ENCODE data around the gene SYNE3. TPM values are rescaled to one million over a fixed set of nuclear protein-coding genes. Genes with fewer than 3 reads are reported as not detected.

Gene SYNE3
- total RNA-seq, 5 donors from 2014 or later (not counting 1 experiment from before 2014, with no cell fraction given): 55.6 to 92.3 (median 77.8) TPM

DNA sequence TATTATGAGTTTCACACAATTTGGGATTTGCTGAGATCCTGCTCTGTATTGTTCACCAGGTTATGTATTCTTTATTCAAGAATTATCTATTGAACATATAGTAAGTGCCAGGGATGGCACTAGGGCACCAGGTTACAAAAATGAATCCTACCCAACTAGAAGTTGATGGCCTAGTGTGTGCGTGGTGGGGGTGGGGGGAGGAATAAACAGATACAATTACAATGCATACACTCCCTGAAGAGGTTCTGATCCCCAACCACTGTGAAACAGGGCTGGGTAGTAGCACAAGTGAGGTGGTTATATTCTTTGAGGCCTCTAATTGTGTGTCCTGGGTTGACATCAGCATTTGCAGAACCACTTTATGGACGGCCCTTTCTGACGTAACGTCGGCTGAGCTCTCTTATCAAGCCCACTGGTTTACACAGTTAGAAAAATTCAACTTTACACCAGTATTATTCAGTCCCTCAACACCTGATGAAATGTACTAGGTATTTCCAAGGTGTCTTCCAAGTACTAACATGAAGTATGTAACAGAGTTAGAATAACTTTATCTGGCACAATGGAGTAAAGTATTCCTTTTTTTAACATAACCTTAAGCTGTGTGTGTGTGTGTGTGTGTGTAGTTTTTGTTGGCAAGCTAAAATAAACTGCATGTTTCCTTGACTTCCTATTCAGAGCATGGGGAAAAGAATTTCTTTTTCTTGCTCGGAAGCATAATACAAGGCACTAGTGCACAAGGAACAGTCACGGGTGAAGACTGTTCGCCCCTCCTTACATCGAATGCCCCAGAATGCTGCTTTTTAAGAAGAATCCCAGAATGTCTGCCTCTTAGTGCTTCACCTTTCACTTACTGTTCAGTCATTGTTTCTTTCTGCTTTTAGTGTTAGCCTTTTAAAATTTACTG, 10.3 kb upstream of the SYNE3 start:
- Mint-ChIP-seq H3K4me3 (no peak overlapping the region), H3K27ac (peak overlapping the region; percentile 95 to 98), H3K9me3 (no peaks in the 10 kb centered on the region), H3K27me3 (no peaks in the 10 kb centered on the region), H3K4me1 (peaks cover 71 to 74% (median 73%) of the 10 kb centered on the region in 3 donors), H3K36me3 (peaks cover 5% of the 10 kb centered on the region)
- Histone ChIP-seq H3K36me3 (ENCODE audit: control insufficient read depth in 2 of 2, extremely low read depth in 1 of 2, insufficient read depth in 1 of 2, low read length in 1 of 2) (peaks cover 0 to 11% of the 10 kb centered on the region in 2 donors), H3K9me3 (no peaks in the 10 kb centered on the region), H3K27me3 (replicated peaks in 1 of 2; ENCODE audit: control insufficient read depth in 2 of 2, extremely low read depth in 1 of 2, insufficient read depth in 2 of 2, low read length in 1 of 2) (no peaks in the 10 kb centered on the region), H3K27ac (ENCODE audit: low read length) (no peak overlapping the region), H3K4me3 (ENCODE audit: control insufficient read depth in 1 of 2, extremely low read depth in 1 of 2, low read length in 1 of 2) (no peak overlapping the region), H3K4me1 (ENCODE audit: control insufficient read depth in 1 of 2, extremely low read depth in 1 of 2, insufficient read depth in 2 of 2, low read length in 2 of 2) (peaks cover 35 to 45% of the 10 kb centered on the region in 2 experiments)
- ChIA-PET CTCF (interaction anchor here (0.6 to 3.1 kb wide), 16 partner anchors 8 to 838 kb away, joined by 3 to 75 read pairs (median 4); partner anchors contain the start of gene SYNE3 (in 1 of the 2)), POLR2A (interaction anchor here in 1 of 2 donors (0.5 to 0.6 kb wide), 2 partner anchors 9 to 248 kb away, joined by 5 to 6 read pairs; no protein-coding TSS in a partner anchor)
- 80% methylated on average over 1 of the region's 9 CpGs for WGBS (ENCODE audit: insufficient coverage)
- DNase-seq (no peak), ATAC-seq (replicated peaks in 1 of 4) (no peak)

- DNase-seq (no peak), ATAC-seq (replicated peaks in 1 of 4) (no peak)
- Mint-ChIP-seq H3K27me3 (no peaks in the 10 kb centered on the region), H3K4me3 (no peak overlapping the region), H3K36me3 (peaks cover 5% of the 10 kb centered on the region), H3K27ac (peak overlapping the region; percentile 95 to 98), H3K4me1 (peaks cover 71 to 74% (median 72%) of the 10 kb centered on the region in 3 donors), H3K9me3 (no peaks in the 10 kb centered on the region)
- H3K27me3 ChIP-seq (replicated peaks in 1 of 2; ENCODE audit: control insufficient read depth in 2 of 2, extremely low read depth in 1 of 2, insufficient read depth in 2 of 2, low read length in 1 of 2): no peaks in the 10 kb centered on the region
- H3K9me3 ChIP-seq: no peaks in the 10 kb centered on the region
- 100% methylated on average over 4 of the region's 5 CpGs for WGBS (ENCODE audit: insufficient coverage)
- ChIA-PET POLR2A (interaction anchor here in 1 of 2 donors (0.5 to 0.6 kb wide), 2 partner anchors 8 to 249 kb away, joined by 5 to 6 read pairs; no protein-coding TSS in a partner anchor), CTCF (interaction anchor here (0.6 to 3.1 kb wide), 13 partner anchors 8 to 99 kb away, joined by 3 to 75 read pairs (median 4); partner anchors contain the start of gene SYNE3 (in 1 of the 2))
- no peak overlapping the region for H3K27ac ChIP-seq (ENCODE audit: low read length)
- peaks cover 35 to 51% of the 10 kb centered on the region in 2 experiments for H3K4me1 ChIP-seq (ENCODE audit: control insufficient read depth in 1 of 2, extremely low read depth in 1 of 2, insufficient read depth in 2 of 2, low read length in 2 of 2)
- peaks cover 0 to 10% of the 10 kb centered on the region in 2 donors for H3K36me3 ChIP-seq (ENCODE audit: control insufficient read depth in 2 of 2, extremely low read depth in 1 of 2, insufficient read depth in 1 of 2, low read length in 1 of 2)
- H3K4me3 ChIP-seq (ENCODE audit: control insufficient read depth in 1 of 2, extremely low read depth in 1 of 2, low read length in 1 of 2): no peak overlapping the region
These were observed 9.5 kb upstream of the SYNE3 start for GRCh38 chr14:95525999-95526398.

- DNase-seq (no peak), ATAC-seq (replicated peaks in 1 of 4) (no peak)
- Mint-ChIP-seq H3K27me3 (no peaks in the 10 kb centered on the region), H3K27ac (peak overlapping the region; percentile 95 to 98), H3K4me3 (peak overlapping the region in 1 of 3 donors; percentile 86), H3K4me1 (peaks cover 69 to 76% (median 72%) of the 10 kb centered on the region in 3 donors), H3K36me3 (peaks cover 2% of the 10 kb centered on the region), H3K9me3 (no peaks in the 10 kb centered on the region)
- no peaks in the 10 kb centered on the region for H3K9me3 ChIP-seq
- ChIA-PET POLR2A (no interaction called here), CTCF (interaction anchor here (0.6 to 3.1 kb wide), 6 partner anchors 8 to 81 kb away, joined by 3 to 75 read pairs (median 4); no protein-coding TSS in a partner anchor)
- H3K27ac ChIP-seq (ENCODE audit: low read length): peak overlapping the region; percentile 70
- H3K4me3 ChIP-seq (ENCODE audit: control insufficient read depth in 1 of 2, extremely low read depth in 1 of 2, low read length in 1 of 2): no peak overlapping the region
- 90% methylated on average over 5 of the region's 6 CpGs for WGBS (ENCODE audit: insufficient coverage)
- no peaks in the 10 kb centered on the region for H3K27me3 ChIP-seq (replicated peaks in 1 of 2; ENCODE audit: control insufficient read depth in 2 of 2, extremely low read depth in 1 of 2, insufficient read depth in 2 of 2, low read length in 1 of 2)
- peaks cover 43 to 62% of the 10 kb centered on the region in 2 experiments for H3K4me1 ChIP-seq (ENCODE audit: control insufficient read depth in 1 of 2, extremely low read depth in 1 of 2, insufficient read depth in 2 of 2, low read length in 2 of 2)
- peaks cover 0 to 4% of the 10 kb centered on the region in 2 donors for H3K36me3 ChIP-seq (ENCODE audit: control insufficient read depth in 2 of 2, extremely low read depth in 1 of 2, insufficient read depth in 1 of 2, low read length in 1 of 2)
These were observed 8.5 kb upstream of the SYNE3 start for GRCh38 chr14:95524706-95525512.

- H3K27me3 Mint-ChIP-seq: no peaks in the 10 kb centered on the region
- no peaks in the 10 kb centered on the region for H3K27me3 ChIP-seq (replicated peaks in 1 of 2; ENCODE audit: control insufficient read depth in 2 of 2, extremely low read depth in 1 of 2, insufficient read depth in 2 of 2, low read length in 1 of 2)
- no peaks in the 10 kb centered on the region for H3K9me3 Mint-ChIP-seq
- no peaks in the 10 kb centered on the region for H3K36me3 Mint-ChIP-seq
- H3K4me3 Mint-ChIP-seq: peak overlapping the region; percentile 61 to 86 (median 78)
- ATAC-seq (replicated peaks in 1 of 4) (peak in 3 of 4 experiments; percentile 33 to 51 (median 49)), DNase-seq (peak in 16 of 35 experiments; percentile 22 to 61 (median 38))
- peaks cover 49 to 72% of the 10 kb centered on the region in 2 experiments for H3K4me1 ChIP-seq (ENCODE audit: control insufficient read depth in 1 of 2, extremely low read depth in 1 of 2, insufficient read depth in 2 of 2, low read length in 2 of 2)
- POLR2A ChIA-PET: interaction anchor here in 1 of 2 donors (1.1 kb wide), 1 partner anchor 10 kb away, joined by 3 read pairs; no protein-coding TSS in a partner anchor
- peaks cover 79 to 82% (median 82%) of the 10 kb centered on the region in 3 donors for H3K4me1 Mint-ChIP-seq
- peak overlapping the region; percentile 70 for H3K27ac ChIP-seq (ENCODE audit: low read length)
- H3K9me3 ChIP-seq: no peaks in the 10 kb centered on the region
- 43% methylated on average over 4 of the region's 11 CpGs for WGBS (ENCODE audit: insufficient coverage)
- H3K27ac Mint-ChIP-seq: peak overlapping the region; percentile 95 to 98
- CTCF ChIA-PET: interaction anchor here (0.8 to 2.1 kb wide), 11 partner anchors 9 to 82 kb away, joined by 3 to 13 read pairs (median 3); no protein-coding TSS in a partner anchor
- peak overlapping the region; percentile 18 to 45 for H3K4me3 ChIP-seq (ENCODE audit: control insufficient read depth in 1 of 2, extremely low read depth in 1 of 2, low read length in 1 of 2)
- no peaks in the 10 kb centered on the region for H3K36me3 ChIP-seq (ENCODE audit: control insufficient read depth in 2 of 2, extremely low read depth in 1 of 2, insufficient read depth in 1 of 2, low read length in 1 of 2)
These were observed 7.5 kb upstream of the SYNE3 start for GRCh38 chr14:95523815-95524448.

DNA sequence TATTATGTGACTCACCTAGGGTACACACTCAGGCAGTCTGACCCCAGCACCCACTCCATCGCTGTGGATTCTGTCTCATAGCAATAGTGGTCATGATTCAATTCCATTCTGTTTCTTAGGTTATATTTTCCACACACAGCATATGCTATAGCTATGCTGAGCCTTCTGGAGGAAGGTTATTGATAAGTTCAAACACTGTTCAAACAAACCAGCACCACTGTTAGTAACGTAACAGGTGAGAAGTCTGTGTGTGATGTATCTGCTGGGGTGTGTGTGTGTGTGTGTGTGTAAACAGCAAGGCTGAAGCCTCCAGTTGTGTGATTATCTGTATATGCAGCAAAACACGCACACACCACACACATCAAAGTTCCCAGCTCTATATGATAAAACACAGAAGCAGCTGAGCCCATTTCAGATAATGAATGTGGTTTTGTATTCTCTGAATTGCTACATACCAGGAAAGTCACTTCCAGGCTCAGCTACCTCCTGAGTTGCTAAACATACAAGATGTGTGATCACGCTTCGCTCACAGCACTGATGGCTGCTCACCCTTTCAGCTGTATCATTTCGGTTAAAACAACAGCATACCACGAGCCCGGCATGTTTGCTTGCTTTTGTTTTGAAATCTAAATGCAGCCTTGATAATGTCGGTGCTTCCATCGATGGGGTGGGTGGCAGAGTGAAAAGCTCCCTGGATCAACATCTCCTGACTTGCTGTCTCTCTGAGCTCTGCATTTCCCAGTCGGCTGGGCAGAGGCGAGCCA, 6.8 kb upstream of the SYNE3 start:
- no peaks in the 10 kb centered on the region for H3K27me3 ChIP-seq (replicated peaks in 1 of 2; ENCODE audit: control insufficient read depth in 2 of 2, extremely low read depth in 1 of 2, insufficient read depth in 2 of 2, low read length in 1 of 2)
- Mint-ChIP-seq H3K27ac (peak overlapping the region; percentile 95 to 98), H3K4me1 (peaks cover 86 to 89% (median 89%) of the 10 kb centered on the region in 3 donors), H3K36me3 (no peaks in the 10 kb centered on the region), H3K4me3 (peak overlapping the region; percentile 61 to 86 (median 78)), H3K9me3 (no peaks in the 10 kb centered on the region), H3K27me3 (no peaks in the 10 kb centered on the region)
- H3K27ac ChIP-seq (ENCODE audit: low read length): peak overlapping the region; percentile 70
- WGBS (ENCODE audit: insufficient coverage): 0% methylated on average over 4 of the region's 12 CpGs
- peak overlapping the region; percentile 18 to 45 for H3K4me3 ChIP-seq (ENCODE audit: control insufficient read depth in 1 of 2, extremely low read depth in 1 of 2, low read length in 1 of 2)
- CTCF ChIA-PET: interaction anchor here (0.8 to 2.1 kb wide), 12 partner anchors 10 to 82 kb away, joined by 3 to 13 read pairs (median 4); no protein-coding TSS in a partner anchor
- H3K36me3 ChIP-seq (ENCODE audit: control insufficient read depth in 2 of 2, extremely low read depth in 1 of 2, insufficient read depth in 1 of 2, low read length in 1 of 2): no peaks in the 10 kb centered on the region
- ATAC-seq (replicated peaks in 1 of 4): peak; percentile 61 to 70 (median 64)
- no peaks in the 10 kb centered on the region for H3K9me3 ChIP-seq
- H3K4me1 ChIP-seq (ENCODE audit: control insufficient read depth in 1 of 2, extremely low read depth in 1 of 2, insufficient read depth in 2 of 2, low read length in 2 of 2): peaks cover 56 to 78% of the 10 kb centered on the region in 2 experiments
- peak in 4 of 35 experiments; percentile 21 to 51 (median 31) for DNase-seq
- POLR2A ChIA-PET: interaction anchor here in 1 of 2 donors (1.1 kb wide), 1 partner anchor 10 kb away, joined by 3 read pairs; no protein-coding TSS in a partner anchor
